Astrocyte (in vitro differentiated cells and primary cell): Measurements from ENCODE around the gene CDRT4. TPM values are rescaled to one million over a fixed set of nuclear protein-coding genes. Genes with fewer than 3 reads are reported as not detected.
A peak's percentile ranks its signal among the peaks of the same experiment; 100 is the strongest.

Experiments used
- DNase-seq: peaks from one replicate; pipeline ENCODE4 v3.0.0-alpha.2; 2010; ENCODE audit warnings: low read depth
- FAIRE-seq: peaks from 2 replicates; lab custom pipeline; 2011; peaks lifted over from hg19 to GRCh38; lab: Jason Lieb, UNC
- H2AFZ ChIP-seq: 2 replicates; pipeline ENCODE4 v1.6.0; 2012; ENCODE audit warnings: low read depth, low read length, inconsistent platforms
- H3K27ac ChIP-seq: 2 replicates; pipeline ENCODE4 v1.5.1; 2011; ENCODE audit warnings: low read depth, low read length, inconsistent platforms
- H3K27me3 ChIP-seq: 2 replicates; pipeline ENCODE4 v1.6.0; 2011; ENCODE audit warnings: low read length, inconsistent platforms; ENCODE audit not compliant: insufficient read depth
- H3K36me3 ChIP-seq: 2 replicates; pipeline ENCODE4 v1.5.1; 2011; ENCODE audit warnings: low read length, inconsistent platforms; ENCODE audit not compliant: insufficient read depth
- H3K4me1 ChIP-seq: 2 replicates; pipeline ENCODE4 v1.5.1; 2011; ENCODE audit warnings: low read length, inconsistent platforms; ENCODE audit not compliant: insufficient read depth
- H3K4me2 ChIP-seq: 2 replicates; pipeline ENCODE4 v1.6.0; 2012; ENCODE audit warnings: low read length, inconsistent platforms
- H3K4me3 ChIP-seq: 2 replicates; pipeline ENCODE4 v1.5.1; 2011; ENCODE audit warnings: low read depth, mild to moderate bottlenecking, low read length, inconsistent platforms; ENCODE audit not compliant: insufficient read depth
- H3K79me2 ChIP-seq: 2 replicates; pipeline ENCODE4 v1.6.0; 2012; ENCODE audit warnings: mild to moderate bottlenecking, low read length, inconsistent platforms; ENCODE audit not compliant: insufficient read depth
- H3K9ac ChIP-seq: 2 replicates; pipeline ENCODE4 v1.6.0; 2012; ENCODE audit warnings: mild to moderate bottlenecking, low read length, inconsistent platforms
- H3K9me3 ChIP-seq: 2 replicates; pipeline ENCODE4 v1.5.1; 2012; ENCODE audit warnings: low read depth, mild to moderate bottlenecking, low read length, inconsistent platforms; ENCODE audit not compliant: insufficient read depth
- H4K20me1 ChIP-seq: 2 replicates; pipeline ENCODE4 v1.6.0; 2012; ENCODE audit warnings: low read length, inconsistent platforms; ENCODE audit not compliant: insufficient read depth
- H3K27ac Mint-ChIP-seq: one replicate; pipeline ENCODE4 v1.8.0; 2021; ENCODE audit warnings: mild to moderate bottlenecking, mixed read lengths; ENCODE audit not compliant: unreplicated experiment
- H3K27me3 Mint-ChIP-seq: one replicate; pipeline ENCODE4 v1.8.0; 2021; ENCODE audit warnings: low read depth, mixed read lengths; ENCODE audit not compliant: unreplicated experiment
- H3K36me3 Mint-ChIP-seq: one replicate; pipeline ENCODE4 v1.8.0; 2021; ENCODE audit warnings: low read depth, mixed read lengths; ENCODE audit not compliant: unreplicated experiment
- H3K4me1 Mint-ChIP-seq: one replicate; pipeline ENCODE4 v1.8.0; 2021; ENCODE audit warnings: low read depth, mixed read lengths; ENCODE audit not compliant: unreplicated experiment
- H3K4me3 Mint-ChIP-seq: one replicate; pipeline ENCODE4 v1.8.0; 2021; ENCODE audit warnings: mild to moderate bottlenecking, moderate library complexity, mixed read lengths; ENCODE audit not compliant: unreplicated experiment
- H3K9me3 Mint-ChIP-seq: one replicate; pipeline ENCODE4 v1.8.0; 2021; ENCODE audit warnings: mild to moderate bottlenecking, mixed read lengths; ENCODE audit not compliant: unreplicated experiment
- EZH2 ChIP-seq: IDR thresholded peaks from 2 replicates; pipeline ENCODE4 v1.6.1; 2012; ENCODE audit warnings: mild to moderate bottlenecking, low read length, inconsistent platforms; ENCODE audit not compliant: insufficient read depth
- total RNA-seq: library from RNA; stranded (reverse); gene quantifications from 2 replicates; pipeline ENCODE4 v1.2.1, GENCODE V29; 2021
- TF ChIP-seq, protein P1 (sequence below): IDR thresholded peaks from 2 replicates; pipeline ENCODE4 v1.5.1; 2011; ENCODE audit warnings: low read depth, mild to moderate bottlenecking, inconsistent platforms, low read length, moderate library complexity; ENCODE audit not compliant: insufficient read depth

Gene CDRT4
- total RNA-seq, 1 donor from 2014 or later, result 8.8 TPM

DNA sequence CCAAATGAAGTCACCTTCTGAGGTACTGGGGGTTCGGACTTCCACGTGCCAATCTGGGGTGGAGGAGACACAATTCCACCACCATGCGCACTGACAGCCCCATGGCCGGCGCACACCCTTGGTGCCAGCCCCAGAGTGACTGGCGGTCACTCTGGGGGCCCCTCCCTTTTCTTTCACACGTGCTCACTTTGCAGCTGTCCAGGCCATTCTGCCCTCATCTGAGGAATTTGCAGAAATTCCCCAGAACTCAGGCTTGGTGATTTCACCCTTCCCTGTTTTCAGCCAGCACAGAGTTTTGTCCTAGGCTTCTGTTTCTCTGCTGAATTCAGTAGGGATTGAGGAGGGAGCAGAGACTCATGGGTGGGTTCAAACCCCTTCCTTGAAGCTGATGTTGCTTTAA lies 54.8 kb downstream of the CDRT4 start:
- H3K9ac ChIP-seq, result no peak overlapping the region
- no peaks in the 10 kb centered on the region for H4K20me1 ChIP-seq
- no peaks in the 10 kb centered on the region for H3K79me2 ChIP-seq
- no peak for TF ChIP-seq EZH2
- TF ChIP-seq, protein P1, sequence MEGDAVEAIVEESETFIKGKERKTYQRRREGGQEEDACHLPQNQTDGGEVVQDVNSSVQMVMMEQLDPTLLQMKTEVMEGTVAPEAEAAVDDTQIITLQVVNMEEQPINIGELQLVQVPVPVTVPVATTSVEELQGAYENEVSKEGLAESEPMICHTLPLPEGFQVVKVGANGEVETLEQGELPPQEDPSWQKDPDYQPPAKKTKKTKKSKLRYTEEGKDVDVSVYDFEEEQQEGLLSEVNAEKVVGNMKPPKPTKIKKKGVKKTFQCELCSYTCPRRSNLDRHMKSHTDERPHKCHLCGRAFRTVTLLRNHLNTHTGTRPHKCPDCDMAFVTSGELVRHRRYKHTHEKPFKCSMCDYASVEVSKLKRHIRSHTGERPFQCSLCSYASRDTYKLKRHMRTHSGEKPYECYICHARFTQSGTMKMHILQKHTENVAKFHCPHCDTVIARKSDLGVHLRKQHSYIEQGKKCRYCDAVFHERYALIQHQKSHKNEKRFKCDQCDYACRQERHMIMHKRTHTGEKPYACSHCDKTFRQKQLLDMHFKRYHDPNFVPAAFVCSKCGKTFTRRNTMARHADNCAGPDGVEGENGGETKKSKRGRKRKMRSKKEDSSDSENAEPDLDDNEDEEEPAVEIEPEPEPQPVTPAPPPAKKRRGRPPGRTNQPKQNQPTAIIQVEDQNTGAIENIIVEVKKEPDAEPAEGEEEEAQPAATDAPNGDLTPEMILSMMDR, result no peak
- peaks cover 11% of the 10 kb centered on the region for H3K27me3 Mint-ChIP-seq
- H3K4me1 Mint-ChIP-seq, result peaks cover 21% of the 10 kb centered on the region
- no peaks in the 10 kb centered on the region for H3K9me3 ChIP-seq
- no peak overlapping the region for H3K4me3 ChIP-seq
- H3K4me1 ChIP-seq, result peaks cover 14% of the 10 kb centered on the region
- H3K27me3 ChIP-seq, result no peaks in the 10 kb centered on the region
- no peaks in the 10 kb centered on the region for H3K36me3 ChIP-seq
- FAIRE-seq (no peak), DNase-seq (no peak)
- H3K9me3 Mint-ChIP-seq, result peaks cover 6% of the 10 kb centered on the region
- no peak overlapping the region for H3K27ac ChIP-seq
- H3K4me3 Mint-ChIP-seq, result no peak overlapping the region
- H3K4me2 ChIP-seq, result no peak overlapping the region
- H2AFZ ChIP-seq, result no peak overlapping the region
- peaks cover 4% of the 10 kb centered on the region for H3K36me3 Mint-ChIP-seq
- H3K27ac Mint-ChIP-seq, result no peak overlapping the region

DNA sequence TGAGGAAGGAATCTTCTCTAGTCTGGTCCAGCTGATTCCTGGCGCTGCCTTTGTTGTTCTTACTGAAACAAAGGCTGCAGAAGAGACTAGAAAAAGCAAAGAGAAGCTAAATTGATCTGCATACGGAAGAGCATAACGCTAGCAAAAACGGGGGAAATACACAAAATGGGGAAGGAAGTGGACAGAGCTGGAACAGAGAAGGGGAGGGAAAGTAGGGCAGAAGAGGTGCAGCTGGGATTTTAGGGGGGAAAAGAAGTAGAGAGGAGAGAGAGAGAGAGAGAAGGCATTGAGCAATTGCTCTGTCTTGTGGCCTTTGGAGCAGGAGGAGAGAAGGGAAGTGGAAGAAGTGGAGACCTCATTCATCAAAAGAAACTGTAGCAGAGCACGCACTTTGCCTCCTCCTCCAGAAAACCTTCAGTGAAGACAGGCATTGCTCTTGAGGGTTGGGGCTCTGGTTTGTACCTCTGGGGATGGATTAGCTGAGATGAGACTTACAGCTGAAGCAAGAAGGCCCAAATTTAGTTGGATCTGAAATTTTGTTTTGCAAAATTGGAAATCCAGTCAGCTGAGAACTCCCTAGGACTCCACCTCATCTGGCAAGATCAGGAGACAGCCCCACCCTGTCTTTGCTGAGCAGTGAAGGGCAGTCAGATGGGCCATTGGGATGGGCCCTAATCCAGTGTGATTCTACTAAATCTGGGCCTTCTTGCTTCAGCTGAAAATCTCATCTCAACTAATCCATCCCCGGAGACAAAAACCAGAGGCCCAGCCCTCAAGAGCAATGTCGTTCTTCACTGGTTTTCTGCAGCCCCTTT lies 55.8 kb downstream of the CDRT4 start:
- no peak overlapping the region for H3K27ac Mint-ChIP-seq
- peaks cover 6% of the 10 kb centered on the region for H3K9me3 Mint-ChIP-seq
- H3K4me2 ChIP-seq, result no peak overlapping the region
- H3K79me2 ChIP-seq, result no peaks in the 10 kb centered on the region
- no peaks in the 10 kb centered on the region for H3K9me3 ChIP-seq
- no peak overlapping the region for H3K9ac ChIP-seq
- peaks cover 4% of the 10 kb centered on the region for H3K36me3 Mint-ChIP-seq
- no peaks in the 10 kb centered on the region for H4K20me1 ChIP-seq
- H2AFZ ChIP-seq, result peak overlapping the region; percentile 8
- no peak overlapping the region for H3K27ac ChIP-seq
- H3K27me3 ChIP-seq, result no peaks in the 10 kb centered on the region
- no peak overlapping the region for H3K4me3 Mint-ChIP-seq
- H3K4me3 ChIP-seq, result no peak overlapping the region
- H3K4me1 ChIP-seq, result peaks cover 15% of the 10 kb centered on the region
- no peaks in the 10 kb centered on the region for H3K36me3 ChIP-seq
- no peak for FAIRE-seq
- DNase-seq, result no peak
- TF ChIP-seq, protein P1, result no peak
- no peak for TF ChIP-seq EZH2
- peaks cover 22% of the 10 kb centered on the region for H3K4me1 Mint-ChIP-seq
- peaks cover 11% of the 10 kb centered on the region for H3K27me3 Mint-ChIP-seq

DNA sequence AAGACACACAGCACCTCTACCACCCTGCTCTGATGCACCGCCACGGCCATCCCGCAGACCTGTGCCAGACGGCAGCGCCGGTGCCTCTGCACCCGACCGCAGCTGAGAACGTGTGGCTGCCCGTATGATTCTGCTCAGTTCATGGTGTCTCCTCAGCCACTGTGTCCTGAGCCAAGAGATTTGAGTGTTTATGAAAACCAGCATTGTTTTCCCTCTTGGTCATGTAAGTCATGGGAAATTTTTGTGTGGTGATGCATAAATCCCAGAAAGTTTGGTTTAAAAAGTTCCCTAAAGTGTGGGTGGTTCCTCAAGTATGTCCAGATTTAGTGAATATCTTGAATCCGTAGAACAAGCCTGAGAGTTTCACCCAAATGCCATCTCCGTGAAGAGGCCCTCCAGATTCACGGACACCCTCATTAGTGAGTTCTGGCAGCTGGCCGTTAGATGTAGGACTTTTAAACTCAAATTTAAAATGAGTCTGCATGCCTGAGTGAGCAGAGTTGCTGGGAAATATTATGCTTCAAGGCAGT lies 57.6 kb downstream of the CDRT4 start:
- H3K27ac Mint-ChIP-seq, result peak overlapping the region; percentile 86

More for the DNA sequence above, 57.6 kb downstream of the CDRT4 start:
- peaks cover 32% of the 10 kb centered on the region for H3K4me1 Mint-ChIP-seq
- Histone ChIP-seq H3K4me2 (peak overlapping the region; percentile 79), H3K36me3 (no peaks in the 10 kb centered on the region), H3K4me1 (peaks cover 24% of the 10 kb centered on the region), H3K27me3 (no peaks in the 10 kb centered on the region), H2AFZ (peak overlapping the region; percentile 50), H4K20me1 (no peaks in the 10 kb centered on the region), H3K4me3 (peak overlapping the region; percentile 13), H3K9ac (peak overlapping the region; percentile 56), H3K27ac (peak overlapping the region; percentile 79), H3K79me2 (no peaks in the 10 kb centered on the region), H3K9me3 (no peaks in the 10 kb centered on the region)
- TF ChIP-seq EZH2, result no peak
- TF ChIP-seq, protein P1, result no peak
- peaks cover 6% of the 10 kb centered on the region for H3K27me3 Mint-ChIP-seq
- H3K9me3 Mint-ChIP-seq, result peaks cover 2% of the 10 kb centered on the region
- H3K36me3 Mint-ChIP-seq, result no peaks in the 10 kb centered on the region
- FAIRE-seq, result peak; percentile 99
- DNase-seq, result peak; percentile 99
- H3K4me3 Mint-ChIP-seq, result peak overlapping the region; percentile 37
